ENCODE results near the gene GSG1L. TPM values are rescaled to one million over a fixed set of nuclear protein-coding genes. Genes with fewer than 3 reads are reported as not detected.

The GSG1L gene
- total and polyA plus RNA-seq, 12 donors, result 0.68 to 14.6 (median 3.4) TPM; not detected in 5

- Histone ChIP-seq H3K9me3 (peaks cover 0 to 3% (median 0%) of the 10 kb centered on the region in 11 donors), H3K27ac (no peak overlapping the region), H3K27me3 (peaks cover 0 to 60% (median 7%) of the 10 kb centered on the region in 7 donors), H3K4me3 (no peak overlapping the region), H3K36me3 (no peaks in the 10 kb centered on the region), H3K4me1 (no peaks in the 10 kb centered on the region)
- TF ChIP-seq, protein P1, sequence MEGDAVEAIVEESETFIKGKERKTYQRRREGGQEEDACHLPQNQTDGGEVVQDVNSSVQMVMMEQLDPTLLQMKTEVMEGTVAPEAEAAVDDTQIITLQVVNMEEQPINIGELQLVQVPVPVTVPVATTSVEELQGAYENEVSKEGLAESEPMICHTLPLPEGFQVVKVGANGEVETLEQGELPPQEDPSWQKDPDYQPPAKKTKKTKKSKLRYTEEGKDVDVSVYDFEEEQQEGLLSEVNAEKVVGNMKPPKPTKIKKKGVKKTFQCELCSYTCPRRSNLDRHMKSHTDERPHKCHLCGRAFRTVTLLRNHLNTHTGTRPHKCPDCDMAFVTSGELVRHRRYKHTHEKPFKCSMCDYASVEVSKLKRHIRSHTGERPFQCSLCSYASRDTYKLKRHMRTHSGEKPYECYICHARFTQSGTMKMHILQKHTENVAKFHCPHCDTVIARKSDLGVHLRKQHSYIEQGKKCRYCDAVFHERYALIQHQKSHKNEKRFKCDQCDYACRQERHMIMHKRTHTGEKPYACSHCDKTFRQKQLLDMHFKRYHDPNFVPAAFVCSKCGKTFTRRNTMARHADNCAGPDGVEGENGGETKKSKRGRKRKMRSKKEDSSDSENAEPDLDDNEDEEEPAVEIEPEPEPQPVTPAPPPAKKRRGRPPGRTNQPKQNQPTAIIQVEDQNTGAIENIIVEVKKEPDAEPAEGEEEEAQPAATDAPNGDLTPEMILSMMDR (IDR thresholded peaks at IDR 0.05), result no peak
- no peak for DNase-seq
- no peak for ATAC-seq
- whole genome bisulfite sequencing, 2 donors, result 3% methylated on average over 11 of the region's 11 CpGs
- intact Hi-C loops (cut with DNase I), result no loop called here
Observed at GRCh38 chr16:27920391-27920891, 143.1 kb downstream of the GSG1L start.

- H3K36me3 ChIP-seq, result no peaks in the 10 kb centered on the region
- no peaks in the 10 kb centered on the region for H3K9me3 ChIP-seq
- H3K4me1 ChIP-seq, result no peaks in the 10 kb centered on the region
- TF ChIP-seq, protein P1 (IDR thresholded peaks at IDR 0.05), result no peak
- WGBS, 2 donors, result 51 to 59% methylated on average over 5 of the region's 5 CpGs
- intact Hi-C loops (cut with DNase I), result no loop called here
- H3K4me3 ChIP-seq, result no peak overlapping the region
- no peak for ATAC-seq
- DNase-seq, result no peak
- peaks cover 0 to 60% (median 7%) of the 10 kb centered on the region in 7 donors for H3K27me3 ChIP-seq
- H3K27ac ChIP-seq, result no peak overlapping the region
Observed at GRCh38 chr16:27918755-27919154, 144.8 kb downstream of the GSG1L start.

DNA sequence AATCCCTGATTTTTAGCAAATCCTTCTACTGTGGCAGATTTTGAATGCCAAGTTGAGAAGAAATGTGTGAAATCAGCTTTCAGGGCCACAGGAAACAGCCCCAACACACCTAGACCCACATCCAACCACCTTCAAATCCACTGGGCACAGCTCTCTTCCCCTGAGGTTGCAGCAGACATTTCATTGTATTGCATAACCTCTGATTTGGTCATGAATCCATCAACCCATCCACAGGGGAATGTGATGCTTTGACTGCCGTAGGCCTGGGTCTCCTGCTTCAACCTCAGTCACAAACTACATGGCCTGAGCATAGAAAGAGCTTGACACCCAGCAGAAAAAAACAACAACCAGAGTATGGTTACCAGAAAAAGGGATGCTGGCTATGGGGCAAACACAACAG, 145.6 kb downstream of the GSG1L start:
- ATAC-seq (no peak), DNase-seq (no peak)
- no peak overlapping the region for H3K27ac ChIP-seq
- H3K36me3 ChIP-seq, result no peaks in the 10 kb centered on the region
- H3K9me3 ChIP-seq, result no peaks in the 10 kb centered on the region
- TF ChIP-seq, protein P1 (IDR thresholded peaks at IDR 0.05), result no peak
- intact Hi-C loops (cut with DNase I), result no loop called here
- H3K4me3 ChIP-seq, result no peak overlapping the region
- WGBS, 2 donors, result 73 to 78% methylated on average over 1 of the region's 1 CpG
- peaks cover 0 to 57% (median 7%) of the 10 kb centered on the region in 7 donors for H3K27me3 ChIP-seq
- H3K4me1 ChIP-seq, result no peaks in the 10 kb centered on the region

GRCh38 chr16:27911486-27911885, 152.0 kb downstream of the GSG1L start:
- TF ChIP-seq, protein P1 (IDR thresholded peaks at IDR 0.05), result no peak
- H3K4me3 ChIP-seq, result no peak overlapping the region
- H3K27ac ChIP-seq, result no peak overlapping the region
- DNase-seq (no peak), ATAC-seq (no peak)
- peaks cover 0 to 18% (median 0%) of the 10 kb centered on the region in 7 donors for H3K27me3 ChIP-seq
- intact Hi-C loops (cut with DNase I), result no loop called here
- no peaks in the 10 kb centered on the region for H3K4me1 ChIP-seq
- H3K36me3 ChIP-seq, result no peaks in the 10 kb centered on the region
- peaks cover 0 to 9% (median 0%) of the 10 kb centered on the region in 11 donors for H3K9me3 ChIP-seq
- WGBS, 2 donors, result 45 to 49% methylated on average over 2 of the region's 2 CpGs
